B cell (primary cell): ENCODE results near the gene RP9.
A peak's percentile ranks its signal among the peaks of the same experiment; 100 is the strongest.

Experiments used
- EZH2 ChIP-seq: IDR thresholded peaks from 2 replicates; pipeline ENCODE4 v1.6.1; 2012; ENCODE audit warnings: borderline replicate concordance, low read depth, mild to moderate bottlenecking, moderate library complexity, low read length; ENCODE audit not compliant: insufficient read depth, poor library complexity, severe bottlenecking
- TF ChIP-seq, protein P1 (sequence below): fragments of 200-600 bp; IDR thresholded peaks from one replicate; pipeline ENCODE4 v1.8.0; 2022; ENCODE audit warnings: antibody characterized with exemption, mild to moderate bottlenecking

DNA sequence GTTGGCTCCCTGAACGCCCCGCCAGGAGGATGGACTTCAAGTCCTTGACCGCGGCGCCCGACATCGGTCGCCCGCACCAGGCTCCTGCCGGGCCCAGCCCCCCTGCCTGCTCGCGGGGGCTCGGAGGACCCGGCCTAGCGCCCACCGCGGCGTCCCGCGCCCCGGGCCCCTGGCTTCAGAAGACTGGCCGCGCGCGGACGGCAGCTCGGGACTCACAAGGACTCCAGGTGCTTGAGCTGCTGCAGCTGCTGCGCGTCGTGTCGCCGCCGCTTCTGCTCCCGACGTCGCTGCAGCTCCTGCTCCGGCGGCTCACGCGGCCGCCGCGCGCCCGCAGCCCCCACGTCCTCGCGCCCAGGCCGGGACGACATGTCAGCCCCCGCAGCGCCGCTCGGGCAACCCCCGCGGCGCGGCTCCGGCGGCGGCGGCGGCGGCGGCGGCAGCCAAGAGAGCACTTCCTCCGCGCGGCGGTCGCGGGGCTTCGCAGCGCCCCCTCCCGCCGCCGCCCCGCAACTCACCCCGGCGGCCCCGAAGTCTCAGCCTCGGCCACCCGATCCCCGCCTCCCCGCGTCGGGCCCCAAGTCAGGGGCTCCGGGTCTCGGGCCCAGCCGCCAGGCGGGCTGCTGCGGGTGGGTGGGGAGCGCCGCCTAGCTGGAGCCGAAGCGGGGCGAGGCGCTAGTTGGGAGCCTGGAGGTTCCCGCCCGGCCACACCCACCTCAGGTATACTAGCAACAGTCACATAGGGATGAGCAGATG, at the start of gene RP9:
- TF ChIP-seq, protein P1, sequence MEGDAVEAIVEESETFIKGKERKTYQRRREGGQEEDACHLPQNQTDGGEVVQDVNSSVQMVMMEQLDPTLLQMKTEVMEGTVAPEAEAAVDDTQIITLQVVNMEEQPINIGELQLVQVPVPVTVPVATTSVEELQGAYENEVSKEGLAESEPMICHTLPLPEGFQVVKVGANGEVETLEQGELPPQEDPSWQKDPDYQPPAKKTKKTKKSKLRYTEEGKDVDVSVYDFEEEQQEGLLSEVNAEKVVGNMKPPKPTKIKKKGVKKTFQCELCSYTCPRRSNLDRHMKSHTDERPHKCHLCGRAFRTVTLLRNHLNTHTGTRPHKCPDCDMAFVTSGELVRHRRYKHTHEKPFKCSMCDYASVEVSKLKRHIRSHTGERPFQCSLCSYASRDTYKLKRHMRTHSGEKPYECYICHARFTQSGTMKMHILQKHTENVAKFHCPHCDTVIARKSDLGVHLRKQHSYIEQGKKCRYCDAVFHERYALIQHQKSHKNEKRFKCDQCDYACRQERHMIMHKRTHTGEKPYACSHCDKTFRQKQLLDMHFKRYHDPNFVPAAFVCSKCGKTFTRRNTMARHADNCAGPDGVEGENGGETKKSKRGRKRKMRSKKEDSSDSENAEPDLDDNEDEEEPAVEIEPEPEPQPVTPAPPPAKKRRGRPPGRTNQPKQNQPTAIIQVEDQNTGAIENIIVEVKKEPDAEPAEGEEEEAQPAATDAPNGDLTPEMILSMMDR = peak; percentile 70
- no peak for TF ChIP-seq EZH2
